Stimulated activated CD4-positive, alpha-beta T cell treated with anti-CD3 and anti-CD28 coated beads, Interleukin-4, amount 100 ng/mL, for 4 hours (primary cell): ENCODE measurements around the gene ZNF236.
A peak's percentile ranks its signal among the peaks of the same experiment; 100 is the strongest.

Source experiments
- DNase-seq, 2 experiments: peaks; one replicate each; pipeline ENCODE4 v3.0.0-alpha.2; 2020

Gene ZNF236

GRCh38 chr18:76992226-76993084 is 170.1 kb downstream of the ZNF236 start:
- no peak for DNase-seq

DNA sequence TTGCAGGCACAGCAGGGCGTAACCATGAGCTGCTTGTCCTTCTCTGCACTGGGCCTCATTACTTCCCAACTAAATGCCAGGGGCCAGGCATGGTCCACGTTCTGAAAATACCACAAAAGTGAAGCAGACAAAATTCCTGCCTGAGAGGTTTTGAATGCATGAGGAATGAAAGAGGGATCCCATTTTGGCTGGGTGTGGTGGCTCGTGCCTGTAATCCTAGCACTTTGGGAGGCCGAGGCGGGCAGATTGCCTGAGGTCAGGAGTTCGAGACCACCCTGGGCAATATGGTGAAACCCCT is 170.7 kb downstream of the ZNF236 start:
- DNase-seq = no peak

GRCh38 chr18:76993573-76993972 is 171.2 kb downstream of the ZNF236 start:
- DNase-seq = no peak

GRCh38 chr18:76994086-76994654 is 171.8 kb downstream of the ZNF236 start:
- DNase-seq = no peak

DNA sequence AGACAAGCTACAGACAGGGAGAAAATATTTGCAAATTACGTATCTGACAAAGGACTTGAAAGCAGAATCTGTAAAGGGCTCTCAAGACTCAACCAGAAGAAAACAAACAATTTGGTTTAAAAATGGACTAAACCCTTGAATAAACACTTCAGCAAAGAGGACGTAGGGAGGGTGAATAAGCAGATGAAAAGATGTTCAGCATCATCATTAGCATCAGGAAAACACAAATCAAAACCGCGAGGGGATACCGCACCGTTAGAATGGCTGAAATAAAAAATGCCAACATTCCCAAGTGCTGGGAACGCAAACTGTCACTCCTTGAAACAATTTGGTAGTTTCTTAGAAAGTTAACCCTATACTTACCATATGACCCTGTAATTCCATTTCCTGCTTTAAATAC is 173.5 kb downstream of the ZNF236 start:
- no peak for DNase-seq

- DNase-seq = no peak
These were observed 174.1 kb downstream of the ZNF236 start for GRCh38 chr18:76996429-76996828.

DNA sequence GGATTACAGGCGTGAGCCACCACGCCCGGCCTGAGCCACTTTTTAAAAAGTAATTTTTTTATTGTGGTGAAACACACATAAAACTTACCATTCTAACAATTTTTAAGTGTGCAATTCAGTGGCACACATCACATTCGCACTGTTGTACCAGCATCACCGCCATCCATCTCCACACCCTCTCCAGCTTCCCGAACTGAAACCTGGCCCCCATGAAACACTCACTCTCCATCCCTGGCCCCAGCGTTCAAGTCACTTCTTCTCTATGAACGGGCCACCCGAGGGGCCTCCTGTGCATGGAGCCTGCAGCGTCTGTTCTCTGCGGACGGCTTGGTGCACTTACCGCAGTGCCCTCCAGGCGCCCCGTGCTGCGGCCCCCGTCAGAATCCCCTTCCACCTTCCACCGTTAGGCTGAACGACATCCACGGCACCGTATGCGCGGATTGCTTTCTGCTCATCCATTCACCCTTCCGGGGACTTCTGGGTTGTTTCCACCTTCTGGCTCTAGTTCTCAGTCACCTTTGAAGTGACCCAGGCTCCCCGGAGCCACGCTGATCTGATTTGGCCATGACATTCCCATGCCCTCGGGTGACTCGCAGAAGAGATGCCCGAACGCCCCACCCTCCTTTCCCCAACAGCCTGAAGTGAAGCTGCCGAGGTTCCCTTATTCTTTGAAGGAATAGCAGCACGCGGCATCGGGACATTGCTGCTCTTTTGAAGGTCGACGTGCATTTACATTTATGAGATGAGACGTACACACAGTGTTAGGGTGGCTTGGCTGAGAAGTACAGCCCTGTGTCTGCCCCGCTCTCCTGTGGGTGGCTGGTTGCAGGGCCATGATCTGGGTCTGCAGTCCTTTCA is 175.8 kb downstream of the ZNF236 start:
- DNase-seq = no peak

- DNase-seq = no peak
These were observed 176.7 kb downstream of the ZNF236 start for GRCh38 chr18:76999077-76999476.

- peak; percentile 15 to 52 for DNase-seq
These were observed 178.2 kb downstream of the ZNF236 start for GRCh38 chr18:77000527-77000926.

DNA sequence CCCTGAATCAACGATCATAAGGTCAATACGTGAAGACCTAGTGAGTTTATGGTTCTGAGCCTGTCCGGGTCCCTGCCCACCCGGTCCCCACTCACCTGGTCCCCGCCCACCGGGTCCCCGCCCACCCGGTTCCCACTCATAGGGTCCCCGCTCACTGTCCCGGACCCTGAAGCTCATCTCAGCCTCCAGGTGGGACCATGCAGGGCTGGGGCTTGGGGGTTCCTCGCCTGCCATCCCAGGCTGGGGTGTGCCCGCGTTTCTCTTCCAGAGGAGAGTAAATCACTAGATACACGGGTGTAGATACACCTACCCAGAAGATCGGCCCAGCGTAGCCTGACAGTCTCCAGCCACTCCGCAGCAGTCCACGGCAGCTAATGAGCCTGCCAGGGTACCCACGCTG is 178.7 kb downstream of the ZNF236 start:
- no peak for DNase-seq

DNA sequence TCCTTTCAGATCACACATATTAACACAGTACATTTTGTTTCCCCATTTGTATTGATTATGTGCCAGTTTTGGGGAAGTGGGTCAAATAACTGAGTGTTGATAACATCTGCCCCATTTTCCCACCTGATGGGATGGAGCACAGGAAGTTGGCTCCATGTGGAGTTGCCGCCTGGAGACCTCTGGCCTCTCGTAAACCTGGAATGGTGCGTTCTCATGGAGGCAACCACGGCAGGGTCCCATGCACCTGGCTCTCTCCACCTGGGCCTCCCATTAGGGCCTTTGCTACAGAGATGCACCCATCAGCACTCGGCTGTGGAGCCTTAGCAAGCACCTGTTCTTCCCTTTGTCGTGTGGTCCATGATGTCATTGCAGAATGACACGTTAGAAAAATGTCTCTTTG is 179.6 kb downstream of the ZNF236 start:
- no peak for DNase-seq

GRCh38 chr18:77002496-77002895 is 180.1 kb downstream of the ZNF236 start:
- DNase-seq = no peak

DNA sequence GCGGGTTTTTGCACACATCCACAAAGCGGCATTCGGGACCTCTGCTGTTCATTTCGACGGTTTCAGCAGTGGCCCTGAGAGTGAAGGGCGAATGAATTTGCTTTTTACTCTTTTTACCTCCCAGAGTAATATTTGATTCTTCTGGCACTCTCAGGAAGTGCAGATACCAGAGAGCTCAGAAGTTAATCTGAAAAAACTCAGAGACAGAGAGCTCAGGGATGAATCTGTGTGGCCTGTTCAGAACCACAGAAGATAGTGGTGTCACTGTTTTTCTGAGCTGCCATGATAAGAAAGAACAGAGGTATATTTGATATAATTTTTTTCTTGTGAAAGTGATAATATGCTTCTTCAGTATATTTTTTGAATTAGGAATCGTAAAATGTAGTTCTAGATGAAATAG is 181.0 kb downstream of the ZNF236 start:
- no peak for DNase-seq

GRCh38 chr18:77004555-77005380 is 182.4 kb downstream of the ZNF236 start:
- DNase-seq = no peak

DNA sequence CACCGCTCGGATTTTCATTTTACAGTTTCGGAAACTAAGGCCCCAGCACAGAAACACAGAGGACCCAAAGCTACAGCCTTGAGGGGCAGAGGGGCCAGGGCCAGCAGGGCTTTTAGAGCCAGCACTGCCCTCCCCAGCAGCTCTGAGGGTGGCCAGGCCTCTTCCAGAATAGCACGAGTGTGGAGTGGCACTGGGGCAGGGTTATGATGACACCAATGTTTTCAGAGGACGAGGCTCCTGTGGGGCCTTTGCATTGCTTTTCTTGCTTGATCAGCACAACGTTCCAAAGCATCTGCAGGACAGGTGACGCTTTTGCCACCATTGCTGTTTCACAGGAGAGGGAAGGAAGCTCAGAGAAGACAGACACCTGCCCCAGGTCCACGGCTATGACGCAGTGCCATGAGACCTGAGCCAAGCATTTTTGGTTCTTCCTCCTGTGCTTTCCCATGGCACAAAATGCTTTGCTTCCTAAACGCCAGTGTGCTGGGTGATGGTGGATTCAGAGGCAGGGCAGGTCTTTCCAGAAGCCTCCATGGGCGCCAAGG is 183.4 kb downstream of the ZNF236 start:
- no peak for DNase-seq

DNA sequence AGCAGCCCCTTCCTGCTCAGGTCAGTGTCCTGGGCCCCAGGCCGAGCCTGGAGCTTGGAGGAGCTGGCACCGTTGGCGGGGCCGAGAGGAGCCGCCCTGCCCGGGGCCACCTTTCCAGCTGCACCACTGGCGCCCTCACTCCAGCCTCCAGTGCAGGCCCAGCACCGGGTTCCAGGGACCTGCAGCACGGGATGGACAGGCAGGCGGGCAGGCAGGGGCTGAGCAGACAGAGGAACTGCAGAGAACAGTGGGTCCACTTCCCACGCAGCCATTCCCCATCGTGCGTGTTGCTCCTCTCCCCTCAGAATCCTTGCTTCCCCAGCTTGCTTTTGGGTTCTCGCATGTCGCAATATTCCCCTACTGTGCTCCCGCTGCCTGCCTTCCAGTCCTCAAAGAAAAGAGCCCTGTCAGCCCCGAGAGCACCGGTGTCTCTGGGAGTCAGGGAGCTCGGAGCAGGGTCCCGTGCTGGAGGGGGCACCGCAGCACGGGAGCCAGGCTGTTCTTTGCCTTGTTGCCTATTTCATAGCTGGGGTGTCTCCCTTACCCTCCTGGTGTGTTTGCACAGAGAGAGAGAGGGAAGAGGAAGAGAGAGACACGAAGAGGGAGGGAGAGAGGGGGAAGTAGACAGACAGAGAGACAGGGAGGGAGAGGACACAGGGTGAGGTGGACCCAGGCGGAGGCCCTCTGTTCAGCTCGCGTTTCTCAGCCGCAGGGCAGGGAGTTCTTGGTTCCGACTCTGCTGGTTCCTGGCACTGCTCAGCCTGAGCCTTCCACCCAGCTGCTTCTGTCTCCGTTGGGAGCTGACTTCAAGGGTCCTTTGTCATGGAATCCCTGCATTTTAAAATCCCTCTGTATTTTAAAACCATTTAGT is 184.2 kb downstream of the ZNF236 start:
- no peak for DNase-seq

DNA sequence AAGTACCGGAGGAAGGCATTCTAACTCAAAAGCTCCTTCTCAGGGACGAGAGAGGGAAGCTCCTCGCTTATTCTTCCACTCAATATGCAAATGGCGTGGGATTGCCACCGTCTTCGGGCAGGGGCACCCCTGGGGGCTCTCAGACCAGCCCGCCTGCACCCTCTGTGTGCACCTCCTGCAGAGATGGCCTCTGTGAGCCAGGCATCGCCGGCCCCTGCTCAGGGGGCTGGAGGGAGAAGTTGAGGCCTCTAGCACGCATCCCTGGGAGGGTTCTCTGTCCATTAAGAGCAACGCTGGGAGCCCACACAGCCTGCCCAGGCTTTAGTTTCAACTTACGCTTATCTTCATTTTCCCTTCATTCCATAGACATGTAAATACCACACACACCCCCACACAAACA is 184.9 kb downstream of the ZNF236 start:
- no peak for DNase-seq

DNA sequence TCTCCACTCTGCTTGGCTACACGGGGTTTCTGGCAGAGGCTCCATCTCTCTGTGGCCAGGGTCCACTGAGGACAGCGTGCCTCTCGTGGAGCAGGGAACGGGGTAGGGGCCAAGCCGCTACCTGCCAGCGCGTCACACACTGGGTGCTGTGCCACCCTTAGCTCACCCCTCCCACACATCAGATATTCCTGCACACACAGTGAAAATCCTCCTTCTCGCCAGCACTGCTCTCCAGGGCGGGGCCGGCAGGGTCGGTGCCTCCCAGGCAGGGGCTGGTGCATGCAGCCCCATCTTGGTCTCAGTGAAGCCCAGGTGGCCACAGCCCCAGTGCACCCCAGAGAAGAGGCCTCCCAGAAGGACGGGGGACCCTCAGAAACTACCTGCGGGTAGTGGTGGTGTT is 185.6 kb downstream of the ZNF236 start:
- DNase-seq = no peak

DNA sequence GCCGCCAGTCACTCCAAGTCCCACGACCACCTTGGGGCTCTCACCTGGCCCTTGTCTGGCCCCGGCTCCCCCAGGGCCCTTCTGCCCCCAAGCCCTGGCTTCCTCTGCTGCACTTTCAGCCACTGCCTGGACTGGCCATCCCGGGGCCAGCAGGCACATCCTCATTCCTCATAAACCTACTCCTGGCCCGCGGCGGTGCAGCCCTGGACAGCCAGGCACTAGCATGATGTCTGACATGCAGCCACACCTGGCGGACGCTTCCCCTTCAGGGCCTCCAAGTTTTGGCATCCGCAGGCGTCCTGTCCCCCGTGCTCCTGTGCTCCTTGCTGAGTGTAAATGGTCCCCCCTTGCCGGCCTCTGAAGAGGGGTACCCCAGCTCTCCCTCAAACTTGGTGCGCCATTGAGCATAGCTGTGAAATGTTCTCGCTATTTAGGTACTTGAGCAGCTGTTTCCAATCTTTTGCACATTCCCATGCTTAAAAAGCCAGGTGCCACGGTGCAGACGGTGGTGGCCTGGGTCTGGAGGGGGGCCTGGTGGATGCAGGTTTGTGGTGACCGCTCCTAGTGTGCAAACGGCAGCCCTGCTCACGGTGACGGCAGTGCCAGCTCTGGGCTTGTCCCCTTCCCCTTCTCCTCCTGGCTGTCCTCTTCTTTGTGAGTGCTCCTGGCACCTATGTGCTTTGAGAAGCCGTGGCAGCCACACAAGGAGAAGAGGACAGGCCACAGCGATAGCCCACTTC is 186.4 kb downstream of the ZNF236 start:
- DNase-seq = no peak

GRCh38 chr18:77009675-77010074 is 187.3 kb downstream of the ZNF236 start:
- no peak for DNase-seq

DNA sequence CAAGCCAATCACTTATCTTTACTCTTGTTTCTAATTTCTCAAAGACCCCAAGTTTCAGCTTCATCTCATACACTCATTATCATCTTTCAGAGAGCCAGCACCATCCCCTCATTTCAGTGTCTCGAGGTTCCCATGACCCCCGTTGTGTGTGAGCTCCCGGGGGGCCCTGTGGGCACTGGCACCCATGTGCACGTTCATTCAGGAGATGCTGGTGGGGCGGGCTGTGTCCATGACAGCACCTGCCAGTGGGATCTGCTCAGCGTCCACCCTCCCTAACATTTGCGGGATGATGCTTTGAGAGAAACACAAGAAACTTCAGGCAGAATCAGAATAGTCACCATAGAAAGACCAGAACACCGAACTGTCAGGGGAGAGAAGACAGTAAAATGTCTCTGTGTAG is 189.8 kb downstream of the ZNF236 start:
- no peak for DNase-seq
